SU-DHL-6 (cell line): Measurements from ENCODE around the gene COL1A2.

Experiments
- H2AFZ ChIP-seq: fragments of 200-600 bp; sonication (generic); 2 replicates; pipeline ENCODE4 v1.6.1; 2014; ENCODE audit warnings: low read depth, mild to moderate bottlenecking, moderate library complexity, mixed read lengths, antibody characterized with exemption, low read length; ENCODE audit not compliant: severe bottlenecking
- H3F3A ChIP-seq: fragments of 200-600 bp; shearing (Covaris generic); 2 replicates; pipeline ENCODE4 v1.6.0; 2016; ENCODE audit warnings: antibody characterized with exemption, mild to moderate bottlenecking; ENCODE audit not compliant: insufficient read depth
- H3K27ac ChIP-seq: fragments of 200-600 bp; sonication (generic); 2 replicates; pipeline ENCODE4 v1.5.1; 2016; ENCODE audit warnings: low read depth, mild to moderate bottlenecking, low read length, moderate library complexity, mixed read lengths
- H3K27me3 ChIP-seq: fragments of 200-600 bp; sonication (generic), shearing (Covaris generic); 2 replicates; pipeline ENCODE4 v1.6.0; 2014; ENCODE audit warnings: mild to moderate bottlenecking, low read length
- H3K36me3 ChIP-seq: fragments of 200-600 bp; sonication (generic); 2 replicates; pipeline ENCODE4 v1.6.1; 2014; ENCODE audit warnings: mild to moderate bottlenecking, low read length, mixed read lengths
- H3K4me2 ChIP-seq: fragments of 300-600, 200-600 bp; shearing (Covaris generic), sonication (generic); 2 replicates; pipeline ENCODE4 v1.6.0; 2014; ENCODE audit warnings: low read length, low read depth, mild to moderate bottlenecking; ENCODE audit not compliant: poor library complexity, severe bottlenecking
- H3K4me3 ChIP-seq: fragments of 200-600 bp; sonication (generic); 2 replicates; pipeline ENCODE4 v1.5.1; 2014; ENCODE audit warnings: antibody characterized with exemption, low read length, mild to moderate bottlenecking, mixed read lengths; ENCODE audit not compliant: insufficient read depth, poor library complexity, severe bottlenecking
- H3K79me2 ChIP-seq: fragments of 200-600 bp; sonication (generic); 2 replicates; pipeline ENCODE4 v1.6.1; 2014; ENCODE audit warnings: mild to moderate bottlenecking, low read length, moderate library complexity; ENCODE audit not compliant: insufficient read depth
- H3K9ac ChIP-seq: fragments of 200-600 bp; sonication (generic); 2 replicates; pipeline ENCODE4 v1.7.0; 2014; ENCODE audit warnings: mild to moderate bottlenecking, low read length
- H3K9me2 ChIP-seq: fragments of 200-600 bp; sonication (generic); replicated peaks from 2 replicates; pipeline ENCODE4 v1.6.1; 2014; ENCODE audit warnings: low read length; ENCODE audit not compliant: insufficient read depth
- H3K9me3 ChIP-seq: fragments of 200-600 bp; sonication (generic); 2 replicates; pipeline ENCODE4 v1.6.1; 2014; ENCODE audit warnings: low read length, mixed read lengths; ENCODE audit not compliant: insufficient read depth
- H4K20me1 ChIP-seq: fragments of 200-600 bp; sonication (generic); 2 replicates; pipeline ENCODE4 v1.6.1; 2014; ENCODE audit warnings: low read depth, mild to moderate bottlenecking, antibody characterized with exemption, low read length, moderate library complexity, mixed read lengths
- CTCF ChIP-seq: fragments of 200-600 bp; sonication (generic); IDR thresholded peaks from one replicate; pipeline ENCODE4 v1.5.1; 2017; ENCODE audit warnings: antibody characterized with exemption, mild to moderate bottlenecking, low read length, moderate library complexity; ENCODE audit not compliant: insufficient read depth, poor library complexity, severe bottlenecking
- EZH2phosphoT487 ChIP-seq: fragments of 200-600 bp; sonication (generic), shearing (Covaris generic); conservative IDR thresholded peaks from 2 replicates; pipeline ENCODE4 v1.6.1; 2018; ENCODE audit warnings: mild to moderate bottlenecking, antibody characterized with exemption, low read length, moderate library complexity, mixed read lengths

Gene COL1A2

GRCh38 chr7:94417901-94418300 lies 23.2 kb downstream of the COL1A2 start:
- TF ChIP-seq EZH2phosphoT487, result no peak
- Histone ChIP-seq H3K4me2 (no peak overlapping the region), H4K20me1 (no peaks in the 10 kb centered on the region; the same call in 1 of the 2 replicates), H3K9ac (no peak overlapping the region), H3K27ac (no peak overlapping the region), H3K9me2 (no peaks in the 10 kb centered on the region), H3K36me3 (no peaks in the 10 kb centered on the region), H3K27me3 (no peaks in the 10 kb centered on the region), H3F3A (no peaks in the 10 kb centered on the region), H3K79me2 (no peaks in the 10 kb centered on the region), H2AFZ (no peak overlapping the region), H3K9me3 (no peaks in the 10 kb centered on the region), H3K4me3 (no peak overlapping the region)

- Histone ChIP-seq H3K9me2 (no peaks in the 10 kb centered on the region), H3K27me3 (no peaks in the 10 kb centered on the region), H3K27ac (no peak overlapping the region), H3K36me3 (no peaks in the 10 kb centered on the region), H3K4me2 (no peak overlapping the region), H3F3A (no peaks in the 10 kb centered on the region), H4K20me1 (no peaks in the 10 kb centered on the region; the same call in 1 of the 2 replicates), H3K4me3 (no peak overlapping the region), H3K9ac (no peak overlapping the region), H2AFZ (no peak overlapping the region), H3K9me3 (no peaks in the 10 kb centered on the region), H3K79me2 (no peaks in the 10 kb centered on the region)
- TF ChIP-seq EZH2phosphoT487 (no peak), CTCF (no peak)
These were observed 24.2 kb downstream of the COL1A2 start for GRCh38 chr7:94418851-94419250.

- Histone ChIP-seq H4K20me1 (no peaks in the 10 kb centered on the region; the same call in 1 of the 2 replicates), H3K27me3 (no peaks in the 10 kb centered on the region), H3K4me3 (no peak overlapping the region), H3K27ac (no peak overlapping the region), H3K36me3 (no peaks in the 10 kb centered on the region), H3K4me2 (no peak overlapping the region), H3K9me2 (no peaks in the 10 kb centered on the region), H3K79me2 (no peaks in the 10 kb centered on the region), H3K9ac (no peak overlapping the region), H2AFZ (no peak overlapping the region), H3F3A (no peaks in the 10 kb centered on the region), H3K9me3 (no peaks in the 10 kb centered on the region)
- TF ChIP-seq CTCF (no peak), EZH2phosphoT487 (no peak)
These were observed 25.6 kb downstream of the COL1A2 start for GRCh38 chr7:94420328-94420727.

GRCh38 chr7:94421681-94422080 lies 27.0 kb downstream of the COL1A2 start:
- Histone ChIP-seq H3K4me3 (no peak overlapping the region), H3K27me3 (no peaks in the 10 kb centered on the region), H3K9me3 (no peaks in the 10 kb centered on the region), H3K9ac (no peak overlapping the region), H3F3A (no peaks in the 10 kb centered on the region), H3K4me2 (no peak overlapping the region), H3K36me3 (no peaks in the 10 kb centered on the region), H4K20me1 (no peaks in the 10 kb centered on the region; the same call in 1 of the 2 replicates), H2AFZ (no peak overlapping the region), H3K9me2 (no peaks in the 10 kb centered on the region), H3K27ac (no peak overlapping the region), H3K79me2 (no peaks in the 10 kb centered on the region)
- TF ChIP-seq EZH2phosphoT487 (no peak), CTCF (no peak)
